Stimulated activated naive CD8-positive, alpha-beta T cell treated with anti-CD3 and anti-CD28 coated beads, Interleukin-15, Interleukin-2, amounts not matched to agents 100 U/mL and 50 U/mL, for 24 hours (primary cell): ENCODE results near the gene EEF1AKMT3.
"Not testable (repeated sequence)": the region's sequence is repeated elsewhere in the genome, so short reads cannot be mapped to it uniquely, and the experiment has no call there.

Source experiments
- ATAC-seq: fragments of 150-1000 bp; cut with Tn5 transposase; one replicate; pipeline ENCODE4 v1.10.0; 2021
- DNase-seq: peaks from one replicate; pipeline ENCODE4 v3.0.0; 2021

The EEF1AKMT3 gene

DNA sequence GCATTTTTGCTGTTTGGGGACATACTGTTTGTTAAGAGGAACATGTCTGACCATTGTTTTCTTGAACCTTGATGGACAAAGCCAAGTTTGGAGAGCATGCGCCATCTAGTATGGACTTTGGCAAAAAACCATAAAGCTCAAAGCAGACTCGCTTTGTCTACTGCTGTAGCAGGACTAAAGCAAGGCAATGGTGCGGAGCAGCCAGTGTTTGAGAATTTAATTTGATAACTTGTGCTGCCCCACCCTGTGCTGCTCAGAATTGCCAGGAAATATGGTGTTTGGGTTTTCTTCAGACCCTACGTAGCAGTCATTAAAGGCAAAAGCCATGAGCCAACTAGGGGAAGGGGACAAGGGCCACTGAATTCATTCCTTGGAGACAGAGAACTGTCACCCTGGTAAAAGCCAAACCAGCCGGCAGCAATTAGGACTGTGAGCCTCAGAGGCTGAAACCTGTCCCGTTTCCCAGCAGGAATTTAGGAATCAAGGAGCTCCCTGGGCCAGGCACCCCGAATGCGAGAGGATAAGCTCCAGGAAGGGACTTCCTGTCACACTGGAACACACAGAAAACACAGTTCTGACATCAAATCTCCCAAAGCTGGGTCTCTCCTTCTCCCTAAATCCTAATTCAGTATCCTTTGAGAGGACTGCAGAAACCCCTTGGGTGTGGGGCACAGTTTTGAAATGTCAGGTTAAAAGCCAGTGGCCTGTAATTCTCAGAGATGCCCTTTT lies 45.0 kb downstream of the EEF1AKMT3 start:
- no peak for DNase-seq
- ATAC-seq = no peak

- ATAC-seq, DNase-seq: not testable (repeated sequence)
These were observed 45.5 kb downstream of the EEF1AKMT3 start for GRCh38 chr12:57817990-57818331.

GRCh38 chr12:57820119-57820518 lies 47.7 kb downstream of the EEF1AKMT3 start:
- not testable (repeated sequence) for ATAC-seq, DNase-seq

DNA sequence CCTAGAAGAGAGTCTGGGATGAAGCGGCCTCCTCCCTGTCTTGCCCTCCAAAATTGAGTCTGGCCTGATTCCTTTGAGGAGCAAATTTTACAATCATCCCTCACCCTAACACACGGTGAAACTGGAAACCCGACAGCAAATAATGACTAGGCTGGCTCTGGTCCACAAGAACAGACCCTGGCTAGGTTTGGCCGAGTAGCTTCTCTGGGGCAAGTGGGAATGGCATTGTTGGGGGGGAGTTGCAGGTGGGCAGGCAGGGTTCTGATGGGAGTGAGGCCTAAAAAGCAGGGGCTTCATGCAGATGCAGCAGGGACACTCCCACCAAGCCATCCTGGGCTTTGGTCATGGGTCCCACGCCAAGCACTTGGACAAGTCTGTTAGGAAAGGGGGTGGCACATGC lies 48.6 kb downstream of the EEF1AKMT3 start:
- ATAC-seq, DNase-seq: not testable (repeated sequence)

DNA sequence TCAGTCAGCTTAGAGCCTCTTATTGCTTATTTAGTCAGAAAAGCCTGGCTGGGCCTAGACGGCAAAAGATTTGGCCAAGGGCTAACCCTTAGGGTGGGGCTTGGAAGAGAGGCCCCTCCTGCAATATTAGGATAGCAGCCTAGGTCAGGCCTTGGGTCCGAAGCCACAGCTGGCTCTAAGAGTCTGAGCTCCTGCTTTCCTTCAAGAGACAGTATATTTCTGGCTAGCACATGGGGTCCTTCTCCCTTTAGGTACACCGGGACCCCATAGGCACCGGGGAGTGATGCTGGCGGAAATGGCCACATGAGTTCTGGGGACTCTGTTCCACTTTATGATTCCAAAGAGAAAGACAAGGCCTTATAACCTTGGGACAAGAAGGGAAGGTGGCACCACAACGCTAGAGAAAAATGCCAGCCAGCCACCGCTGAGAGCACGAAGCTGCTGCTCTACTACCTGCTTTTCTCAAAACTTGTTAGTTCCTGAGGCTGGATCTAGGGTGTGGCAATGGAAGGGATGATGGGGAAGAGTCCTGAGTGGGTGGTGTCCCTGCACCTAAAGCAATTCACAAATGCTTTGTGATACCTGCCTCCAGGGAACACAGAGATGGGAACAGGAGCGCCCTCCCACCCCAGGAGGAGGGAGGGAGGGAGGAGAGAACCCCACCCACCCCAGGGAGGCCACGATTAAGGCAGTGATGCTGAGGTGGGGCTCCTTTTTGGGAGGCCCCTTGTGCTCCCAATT lies 49.2 kb downstream of the EEF1AKMT3 start:
- no peak for DNase-seq
- ATAC-seq = no peak

DNA sequence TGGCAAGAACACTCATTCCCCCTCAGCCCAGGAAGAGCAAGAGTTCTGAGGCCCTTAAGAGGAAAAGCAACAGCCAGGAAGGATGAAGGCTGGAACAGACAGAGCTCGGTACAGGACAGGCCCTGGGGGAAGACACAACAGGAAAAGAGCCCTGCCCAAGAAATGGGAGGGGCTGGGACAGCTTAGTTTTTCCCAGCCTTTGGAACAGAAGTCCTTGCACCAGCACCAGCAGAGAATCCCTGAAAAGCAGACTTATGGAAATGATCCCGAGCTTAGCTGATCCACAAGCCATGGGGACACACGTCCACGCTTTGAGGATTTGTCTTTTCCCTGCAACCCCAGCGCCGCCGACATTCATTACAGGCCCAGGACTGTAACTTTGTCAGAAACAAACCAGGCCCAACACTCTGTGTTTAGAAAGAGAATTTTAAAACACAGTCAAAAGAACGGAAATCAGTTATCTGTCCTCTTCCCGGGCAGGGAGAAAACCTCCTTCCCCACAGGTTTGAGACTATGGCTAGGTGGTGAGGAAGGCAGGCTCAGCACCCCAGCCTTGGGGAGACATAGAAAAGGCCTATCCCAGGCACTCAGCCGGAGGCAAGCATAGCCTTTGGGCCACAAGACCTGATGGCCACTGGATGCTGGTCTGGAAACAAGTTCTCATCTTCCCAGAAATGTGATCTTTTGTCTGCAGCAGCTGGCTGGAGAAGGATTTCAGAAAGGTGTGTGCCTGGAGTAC lies 50.1 kb downstream of the EEF1AKMT3 start:
- DNase-seq = no peak
- ATAC-seq = no peak

GRCh38 chr12:57823131-57823907 lies 50.9 kb downstream of the EEF1AKMT3 start:
- ATAC-seq (no peak), DNase-seq (no peak)

DNA sequence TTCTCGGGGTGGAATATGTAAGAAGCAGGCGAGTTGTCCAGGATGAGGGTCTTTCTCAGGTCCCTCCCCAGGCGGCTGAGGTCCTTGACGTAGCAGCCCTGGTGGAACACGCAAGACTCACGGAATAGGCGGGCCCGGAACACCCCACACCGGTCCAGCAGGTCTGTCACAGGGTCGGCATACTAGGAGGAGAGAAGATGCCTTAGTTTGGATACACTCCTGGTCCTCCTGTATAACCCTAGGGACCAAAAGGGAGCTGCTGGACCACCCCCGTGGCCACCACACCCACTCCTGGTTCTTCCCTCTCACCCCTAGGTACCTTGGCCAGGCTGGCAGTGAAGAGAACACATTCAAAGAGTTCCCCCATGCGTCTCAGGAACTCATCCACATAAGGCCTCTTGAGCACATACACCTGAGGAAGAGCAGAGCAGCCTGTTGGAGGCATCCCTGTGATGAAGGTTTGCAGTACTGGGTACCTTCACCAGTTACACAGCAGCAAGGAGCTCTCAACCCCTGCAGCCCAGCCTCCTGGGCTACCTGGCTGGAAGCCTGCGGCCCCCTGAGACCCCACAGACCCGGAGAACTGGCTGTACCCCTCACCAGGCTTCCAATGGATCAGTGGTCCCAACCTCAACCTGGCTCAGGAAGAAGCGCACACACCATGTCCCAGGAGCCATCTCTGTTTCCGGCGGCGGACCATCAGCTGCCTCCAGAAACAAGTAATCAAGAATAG lies 51.7 kb downstream of the EEF1AKMT3 start:
- DNase-seq (no peak), ATAC-seq (no peak)

DNA sequence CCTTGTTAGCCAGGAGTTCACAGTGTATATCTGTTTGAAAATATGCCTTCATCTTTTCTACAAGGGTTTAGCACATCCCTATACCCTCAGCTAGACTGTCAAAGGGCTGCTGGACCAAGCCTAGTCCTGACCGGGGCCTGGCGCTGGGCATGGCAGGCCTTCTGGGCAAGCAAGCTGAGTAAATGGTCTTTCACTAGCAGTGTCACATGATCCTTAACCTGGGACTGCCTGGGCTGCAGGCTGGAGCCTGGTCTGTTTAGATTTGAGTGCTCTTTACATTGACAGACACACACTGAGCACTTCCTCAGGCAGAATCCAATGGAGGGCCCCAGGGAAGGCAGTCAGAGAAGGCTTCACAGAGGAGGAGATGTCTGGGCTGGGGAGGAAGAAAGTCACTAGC lies 53.0 kb downstream of the EEF1AKMT3 start:
- ATAC-seq (no peak), DNase-seq (no peak)

GRCh38 chr12:57826400-57826799 lies 54.0 kb downstream of the EEF1AKMT3 start:
- DNase-seq (no peak), ATAC-seq (no peak)

DNA sequence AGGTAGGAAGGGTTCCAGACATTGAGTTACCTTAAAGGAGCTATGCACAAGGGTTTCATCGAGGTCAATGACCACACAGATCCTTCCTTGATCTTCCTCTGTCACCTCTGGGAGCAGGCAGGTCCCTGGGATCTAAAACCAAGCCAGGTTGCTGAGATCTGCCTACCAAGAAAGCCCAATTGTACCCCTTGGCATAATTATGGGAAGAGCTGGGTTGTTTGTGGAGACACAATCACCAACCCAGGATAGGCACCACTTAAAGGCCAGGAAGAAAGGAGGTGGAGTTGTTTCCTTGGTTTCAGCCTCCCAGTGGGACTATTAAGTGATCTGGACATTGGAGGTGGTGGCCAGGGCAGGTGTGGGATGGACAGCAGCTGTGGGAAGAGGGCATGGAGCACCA lies 54.6 kb downstream of the EEF1AKMT3 start:
- no peak for ATAC-seq
- no peak for DNase-seq

DNA sequence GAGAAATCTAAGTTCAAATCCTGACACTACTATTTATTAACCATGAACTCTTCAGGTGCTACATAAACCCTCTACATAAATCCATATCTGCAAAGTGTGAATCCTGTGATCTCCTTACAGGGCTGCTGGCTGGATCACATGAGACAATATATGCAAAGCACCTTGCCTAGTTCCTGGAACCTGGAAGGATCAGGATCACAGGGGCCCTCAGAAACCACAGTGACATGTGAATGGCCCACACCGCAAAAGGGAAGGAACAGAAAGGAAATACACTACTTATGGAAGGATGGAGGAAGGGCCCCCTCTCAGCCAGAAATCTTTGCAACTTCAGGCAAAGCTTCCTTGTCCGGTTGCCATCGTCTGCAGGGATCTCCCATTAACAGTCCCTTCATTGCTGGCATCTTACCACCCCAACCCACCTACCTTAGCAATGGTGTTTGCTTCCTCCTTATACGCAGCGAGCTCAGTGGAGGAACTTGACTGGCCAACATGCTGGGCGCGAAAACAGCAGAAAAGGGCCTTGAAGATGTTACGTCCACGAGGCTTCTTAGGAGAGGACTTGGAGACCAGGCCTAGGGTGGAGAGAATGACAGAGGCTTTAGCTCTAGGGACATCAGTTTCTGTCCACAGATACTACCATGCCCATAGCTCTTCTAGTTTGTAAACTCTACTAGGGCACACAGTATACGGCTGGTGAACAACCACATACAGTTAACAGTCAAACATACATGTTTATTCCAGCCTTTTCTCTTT lies 56.8 kb downstream of the EEF1AKMT3 start:
- no peak for ATAC-seq
- DNase-seq = no peak

DNA sequence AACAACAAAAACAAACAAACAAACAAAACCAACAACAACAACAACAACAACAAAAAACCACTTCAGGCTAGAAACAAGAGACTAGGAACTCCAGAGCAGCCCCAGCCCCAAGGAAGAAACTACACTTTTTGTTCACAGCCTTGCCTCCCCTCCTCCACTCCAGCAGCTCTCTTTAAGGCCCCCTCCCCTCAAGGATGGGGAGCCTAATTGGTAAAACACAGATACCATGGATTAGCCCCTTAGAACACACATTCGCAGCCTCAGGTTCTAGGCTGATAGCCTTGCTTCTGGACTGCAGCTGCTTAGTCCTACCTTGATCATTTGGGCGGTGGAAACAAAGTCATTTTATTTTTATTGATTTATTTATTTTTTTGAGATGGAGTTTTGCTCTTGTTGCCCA lies 58.0 kb downstream of the EEF1AKMT3 start:
- DNase-seq (no peak), ATAC-seq (no peak)
